GM10266 (cell line): Measurements from ENCODE around the gene ARMH4.

ENCODE experiments used
- DNase-seq: peaks from one replicate; pipeline ENCODE4 v3.0.0; 2012; ENCODE audit errors: extremely low spot score
- TF ChIP-seq, protein P1 (sequence below): IDR thresholded peaks from 2 replicates; pipeline ENCODE4 v1.5.1; 2012; ENCODE audit warnings: mild to moderate bottlenecking, low read depth; ENCODE audit not compliant: control insufficient read depth, insufficient read depth; ENCODE audit errors: missing control alignments

Gene ARMH4

DNA sequence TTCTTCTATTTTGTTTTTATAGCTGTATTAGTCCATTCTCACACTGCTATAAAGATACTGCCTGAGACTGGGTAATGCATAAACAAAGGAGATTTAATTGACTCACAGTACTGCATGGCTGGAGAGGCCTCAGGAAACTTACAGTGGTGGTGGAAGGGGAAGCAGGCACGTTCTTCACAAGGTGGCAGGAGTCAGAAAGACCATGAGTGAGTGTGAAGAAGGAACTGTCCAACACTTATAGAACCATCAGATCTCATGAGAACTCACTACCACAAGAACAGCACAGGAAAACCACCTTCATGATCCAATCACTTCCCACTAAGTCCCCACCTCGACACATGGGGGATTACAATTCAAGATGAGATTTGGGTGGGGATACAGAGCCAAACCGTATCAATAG, 42.3 kb downstream of the ARMH4 start:
- no peak for DNase-seq
- TF ChIP-seq, protein P1, sequence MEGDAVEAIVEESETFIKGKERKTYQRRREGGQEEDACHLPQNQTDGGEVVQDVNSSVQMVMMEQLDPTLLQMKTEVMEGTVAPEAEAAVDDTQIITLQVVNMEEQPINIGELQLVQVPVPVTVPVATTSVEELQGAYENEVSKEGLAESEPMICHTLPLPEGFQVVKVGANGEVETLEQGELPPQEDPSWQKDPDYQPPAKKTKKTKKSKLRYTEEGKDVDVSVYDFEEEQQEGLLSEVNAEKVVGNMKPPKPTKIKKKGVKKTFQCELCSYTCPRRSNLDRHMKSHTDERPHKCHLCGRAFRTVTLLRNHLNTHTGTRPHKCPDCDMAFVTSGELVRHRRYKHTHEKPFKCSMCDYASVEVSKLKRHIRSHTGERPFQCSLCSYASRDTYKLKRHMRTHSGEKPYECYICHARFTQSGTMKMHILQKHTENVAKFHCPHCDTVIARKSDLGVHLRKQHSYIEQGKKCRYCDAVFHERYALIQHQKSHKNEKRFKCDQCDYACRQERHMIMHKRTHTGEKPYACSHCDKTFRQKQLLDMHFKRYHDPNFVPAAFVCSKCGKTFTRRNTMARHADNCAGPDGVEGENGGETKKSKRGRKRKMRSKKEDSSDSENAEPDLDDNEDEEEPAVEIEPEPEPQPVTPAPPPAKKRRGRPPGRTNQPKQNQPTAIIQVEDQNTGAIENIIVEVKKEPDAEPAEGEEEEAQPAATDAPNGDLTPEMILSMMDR, result no peak

GRCh38 chr14:58108717-58109116, 43.3 kb downstream of the ARMH4 start:
- DNase-seq, result no peak
- TF ChIP-seq, protein P1, result no peak

- peak; percentile 39 for DNase-seq
- TF ChIP-seq, protein P1, result peak; percentile 61
These were observed 44.0 kb downstream of the ARMH4 start for GRCh38 chr14:58107947-58108552.

GRCh38 chr14:58107041-58107440, 45.0 kb downstream of the ARMH4 start:
- no peak for DNase-seq
- TF ChIP-seq, protein P1, result no peak

- TF ChIP-seq, protein P1, result no peak
- DNase-seq, result no peak
These were observed 45.6 kb downstream of the ARMH4 start for GRCh38 chr14:58106446-58106845.

- TF ChIP-seq, protein P1, result no peak
- no peak for DNase-seq
These were observed 47.2 kb downstream of the ARMH4 start for GRCh38 chr14:58104808-58105207.

- DNase-seq, result no peak
These were observed 51.2 kb downstream of the ARMH4 start for GRCh38 chr14:58100735-58101368.

More at GRCh38 chr14:58100735-58101368, 51.2 kb downstream of the ARMH4 start:
- TF ChIP-seq, protein P1, result no peak
